T-helper 1 cell treated with Interleukin-12 subunit alpha and Interleukin-12 subunit beta and Interleukin-4 antibody, amounts not matched to agents 30 μg/mL and 1 μg/mL, for 36 hours (primary cell): ENCODE measurements around the gene STAMBPL1.
A peak's percentile ranks its signal among the peaks of the same experiment; 100 is the strongest.
"Not testable (repeated sequence)": the region's sequence is repeated elsewhere in the genome, so short reads cannot be mapped to it uniquely, and the experiment has no call there.

Experiments used
- H3K27ac Mint-ChIP-seq: one replicate; pipeline ENCODE4 v1.8.0; 2021; ENCODE audit warnings: mild to moderate bottlenecking, mixed read lengths
- H3K27me3 Mint-ChIP-seq: one replicate; pipeline ENCODE4 v1.8.0; 2021; ENCODE audit warnings: low read depth, mixed read lengths
- H3K36me3 Mint-ChIP-seq: one replicate; pipeline ENCODE4 v1.8.0; 2021; ENCODE audit warnings: low read depth, mixed read lengths
- H3K4me1 Mint-ChIP-seq: one replicate; pipeline ENCODE4 v1.8.0; 2021; ENCODE audit warnings: low read depth, mixed read lengths
- H3K4me3 Mint-ChIP-seq: one replicate; pipeline ENCODE4 v1.8.0; 2021; ENCODE audit warnings: mild to moderate bottlenecking, moderate library complexity, mixed read lengths
- H3K9me3 Mint-ChIP-seq: one replicate; pipeline ENCODE4 v1.8.0; 2021; ENCODE audit warnings: mixed read lengths

The STAMBPL1 gene

GRCh38 chr10:88879534-88880281 lies at the start of gene STAMBPL1:
TSS of gene STAMBPL1 (plus strand) at chr10:88880245. CDS start at chr10:88901709, 21,464 bp downstream.
- H3K27me3 Mint-ChIP-seq = no peaks in the 10 kb centered on the region
- H3K27ac Mint-ChIP-seq = peak within 1 kb of the TSS; percentile 98
- peaks cover 25% of the 10 kb centered on the region for H3K36me3 Mint-ChIP-seq
- peaks cover 7% of the 10 kb centered on the region for H3K9me3 Mint-ChIP-seq
- H3K4me1 Mint-ChIP-seq = peaks cover 51% of the 10 kb centered on the region
- peak within 1 kb of the TSS; percentile 98 for H3K4me3 Mint-ChIP-seq

- Mint-ChIP-seq H3K4me3 (no peak overlapping the region), H3K36me3 (peaks cover 6% of the 10 kb centered on the region), H3K27ac (no peak overlapping the region), H3K27me3 (no peaks in the 10 kb centered on the region), H3K4me1 (peaks cover 58% of the 10 kb centered on the region), H3K9me3 (no peaks in the 10 kb centered on the region)
These were observed 49.3 kb upstream of the STAMBPL1 start for GRCh38 chr10:88830643-88831268.

- peak overlapping the region; percentile 7 for H3K4me3 Mint-ChIP-seq
- H3K36me3 Mint-ChIP-seq = peaks cover 2% of the 10 kb centered on the region
- H3K27ac Mint-ChIP-seq = peak overlapping the region; percentile 55
- H3K27me3 Mint-ChIP-seq = no peaks in the 10 kb centered on the region
- peaks cover 51% of the 10 kb centered on the region for H3K4me1 Mint-ChIP-seq
- no peaks in the 10 kb centered on the region for H3K9me3 Mint-ChIP-seq
These were observed 48.3 kb upstream of the STAMBPL1 start for GRCh38 chr10:88831709-88832108.

GRCh38 chr10:88832376-88832775 lies 47.7 kb upstream of the STAMBPL1 start:
- Mint-ChIP-seq H3K4me1 (peaks cover 45% of the 10 kb centered on the region), H3K9me3 (no peaks in the 10 kb centered on the region), H3K4me3 (no peak overlapping the region), H3K27ac (no peak overlapping the region), H3K36me3 (no peaks in the 10 kb centered on the region), H3K27me3 (no peaks in the 10 kb centered on the region)

- Mint-ChIP-seq H3K27ac (no peak overlapping the region), H3K4me1 (peaks cover 39% of the 10 kb centered on the region), H3K9me3 (no peaks in the 10 kb centered on the region)
These were observed 46.9 kb upstream of the STAMBPL1 start for GRCh38 chr10:88833156-88833555.

GRCh38 chr10:88833723-88834122 lies 46.3 kb upstream of the STAMBPL1 start:
- no peaks in the 10 kb centered on the region for H3K9me3 Mint-ChIP-seq
- no peak overlapping the region for H3K4me3 Mint-ChIP-seq
- H3K4me1 Mint-ChIP-seq = peaks cover 35% of the 10 kb centered on the region
- no peaks in the 10 kb centered on the region for H3K27me3 Mint-ChIP-seq
- H3K36me3 Mint-ChIP-seq = no peaks in the 10 kb centered on the region
- H3K27ac Mint-ChIP-seq = peak overlapping the region; percentile 78

More at GRCh38 chr10:88833156-88833555, 46.9 kb upstream of the STAMBPL1 start:
- Mint-ChIP-seq H3K27me3 (no peaks in the 10 kb centered on the region), H3K36me3 (no peaks in the 10 kb centered on the region), H3K4me3 (no peak overlapping the region)

- Mint-ChIP-seq H3K4me1 (peaks cover 28% of the 10 kb centered on the region), H3K4me3 (no peak overlapping the region), H3K27me3 (no peaks in the 10 kb centered on the region), H3K9me3 (no peaks in the 10 kb centered on the region), H3K36me3 (no peaks in the 10 kb centered on the region), H3K27ac (peak overlapping the region; percentile 28)
These were observed 44.7 kb upstream of the STAMBPL1 start for GRCh38 chr10:88835096-88835909.

GRCh38 chr10:88835910-88836221 lies 44.2 kb upstream of the STAMBPL1 start:
- H3K4me3 Mint-ChIP-seq = no peak overlapping the region
- no peaks in the 10 kb centered on the region for H3K9me3 Mint-ChIP-seq
- H3K36me3 Mint-ChIP-seq = no peaks in the 10 kb centered on the region
- H3K4me1 Mint-ChIP-seq = peaks cover 25% of the 10 kb centered on the region
- H3K27ac Mint-ChIP-seq = no peak overlapping the region
- no peaks in the 10 kb centered on the region for H3K27me3 Mint-ChIP-seq

GRCh38 chr10:88837632-88838031 lies 42.4 kb upstream of the STAMBPL1 start:
- H3K27me3 Mint-ChIP-seq, H3K36me3 Mint-ChIP-seq, H3K9me3 Mint-ChIP-seq, H3K27ac Mint-ChIP-seq, H3K4me3 Mint-ChIP-seq: not testable (repeated sequence)
- peaks cover 18% of the 10 kb centered on the region for H3K4me1 Mint-ChIP-seq

- H3K36me3 Mint-ChIP-seq = no peaks in the 10 kb centered on the region
- no peak overlapping the region for H3K27ac Mint-ChIP-seq
- H3K9me3 Mint-ChIP-seq = no peaks in the 10 kb centered on the region
- no peak overlapping the region for H3K4me3 Mint-ChIP-seq
- H3K4me1 Mint-ChIP-seq = peaks cover 5% of the 10 kb centered on the region
- H3K27me3 Mint-ChIP-seq = peaks cover 7% of the 10 kb centered on the region
These were observed 41.2 kb upstream of the STAMBPL1 start for GRCh38 chr10:88838766-88839350.

GRCh38 chr10:88840104-88840503 lies 39.9 kb upstream of the STAMBPL1 start:
- Mint-ChIP-seq H3K27ac (no peak overlapping the region), H3K4me3 (no peak overlapping the region), H3K4me1 (peaks cover 4% of the 10 kb centered on the region), H3K36me3 (no peaks in the 10 kb centered on the region), H3K27me3 (peaks cover 13% of the 10 kb centered on the region), H3K9me3 (no peaks in the 10 kb centered on the region)

- no peaks in the 10 kb centered on the region for H3K9me3 Mint-ChIP-seq
- no peaks in the 10 kb centered on the region for H3K36me3 Mint-ChIP-seq
- H3K4me3 Mint-ChIP-seq = no peak overlapping the region
- H3K27ac Mint-ChIP-seq = no peak overlapping the region
- H3K27me3 Mint-ChIP-seq = peaks cover 20% of the 10 kb centered on the region
- H3K4me1 Mint-ChIP-seq = peaks cover 4% of the 10 kb centered on the region
These were observed 39.2 kb upstream of the STAMBPL1 start for GRCh38 chr10:88840881-88841280.

- Mint-ChIP-seq H3K4me3 (no peak overlapping the region), H3K27me3 (peaks cover 21% of the 10 kb centered on the region), H3K4me1 (peaks cover 4% of the 10 kb centered on the region), H3K36me3 (no peaks in the 10 kb centered on the region), H3K27ac (no peak overlapping the region), H3K9me3 (no peaks in the 10 kb centered on the region)
These were observed 38.5 kb upstream of the STAMBPL1 start for GRCh38 chr10:88841316-88842111.

- Mint-ChIP-seq H3K9me3 (no peaks in the 10 kb centered on the region), H3K4me1 (peaks cover 4% of the 10 kb centered on the region), H3K36me3 (no peaks in the 10 kb centered on the region), H3K4me3 (no peak overlapping the region), H3K27ac (no peak overlapping the region), H3K27me3 (peaks cover 21% of the 10 kb centered on the region)
These were observed 36.9 kb upstream of the STAMBPL1 start for GRCh38 chr10:88843171-88843570.
